ENCODE data around the gene KCNJ15.
A peak's percentile ranks its signal among the peaks of the same experiment; 100 is the strongest.
"Not testable (repeated sequence)": the region's sequence is repeated elsewhere in the genome, so short reads cannot be mapped to it uniquely, and the experiment has no call there.

KCNJ15 gene

DNA sequence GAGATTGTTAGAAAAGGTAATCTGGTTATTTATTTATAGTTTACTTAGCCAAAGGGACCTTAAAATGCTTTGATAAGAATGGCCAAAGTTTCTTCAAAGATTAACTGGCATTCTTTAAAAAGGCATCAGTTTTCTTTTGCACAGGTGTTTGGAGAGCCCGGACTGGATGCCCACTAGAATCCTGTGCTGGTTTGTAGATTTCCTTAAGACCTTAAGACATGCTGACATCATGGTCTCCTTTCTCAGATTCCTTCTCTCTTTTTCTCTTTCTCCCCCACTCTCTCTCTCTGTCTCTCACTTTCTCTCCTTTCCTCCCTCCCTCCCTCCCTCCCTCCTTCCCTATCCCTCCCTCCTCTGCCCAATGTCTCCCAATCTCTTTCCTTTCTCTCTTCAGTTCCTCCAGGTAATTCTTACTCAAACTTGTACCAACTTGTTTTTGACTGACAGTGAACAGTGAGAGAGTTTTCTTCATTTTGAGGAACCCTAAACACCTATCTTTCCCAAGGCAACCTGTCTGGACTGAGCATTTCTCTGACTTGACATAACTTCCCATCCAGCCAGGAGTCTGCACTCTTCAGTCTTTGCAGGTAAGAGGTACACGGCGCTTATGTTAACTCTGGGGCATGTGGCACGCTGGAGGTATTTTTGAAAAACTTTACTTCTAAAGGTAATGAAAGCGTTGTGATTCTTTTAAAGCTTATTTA is at the start of gene KCNJ15:
Gene KCNJ15, plus strand, starts transcription at position 393 of the 704 bp plus-strand sequence. CDS start 42,271 bp downstream, outside the sequence.
- DNase-seq = no peak

DNA sequence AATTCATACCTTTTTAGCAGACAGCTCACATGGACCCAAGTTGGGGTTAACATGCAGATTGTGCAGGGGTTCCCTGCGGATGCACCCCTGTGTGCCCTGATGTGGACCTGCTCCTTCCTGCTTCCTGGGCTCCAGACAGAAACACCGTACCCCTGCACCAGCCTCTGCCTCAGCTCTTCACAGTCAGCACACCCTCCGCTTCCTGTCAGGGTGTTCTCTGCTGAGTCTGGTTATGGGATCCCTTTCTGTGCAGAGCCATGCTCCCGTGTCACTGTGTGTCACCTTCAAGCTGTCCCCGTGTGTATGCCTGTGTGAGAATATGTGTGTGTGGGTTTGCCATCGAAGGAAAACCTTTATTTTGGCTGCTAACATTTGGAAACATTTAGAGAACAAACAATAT is 48.7 kb upstream of the KCNJ15 start:
- DNase-seq = no peak

DNA sequence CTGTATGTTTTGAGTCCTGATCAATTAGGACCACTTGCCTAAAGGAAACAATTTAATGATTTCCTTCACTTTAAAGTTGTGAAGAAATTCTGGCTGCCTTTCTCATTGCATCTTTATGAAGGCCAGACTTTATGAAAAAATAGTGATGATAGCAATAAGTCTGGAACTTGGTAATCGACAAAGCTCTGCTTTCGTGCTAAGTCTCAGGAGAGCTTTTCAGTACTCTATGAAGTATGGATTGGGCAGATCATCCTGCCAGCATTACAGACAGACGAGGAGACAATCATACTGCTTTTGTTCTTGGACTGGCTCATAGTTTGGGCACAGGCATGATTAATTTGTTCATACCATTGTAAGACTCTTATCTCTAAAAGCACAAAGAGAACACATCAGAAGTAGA is 45.5 kb upstream of the KCNJ15 start:
- DNase-seq = no peak

DNA sequence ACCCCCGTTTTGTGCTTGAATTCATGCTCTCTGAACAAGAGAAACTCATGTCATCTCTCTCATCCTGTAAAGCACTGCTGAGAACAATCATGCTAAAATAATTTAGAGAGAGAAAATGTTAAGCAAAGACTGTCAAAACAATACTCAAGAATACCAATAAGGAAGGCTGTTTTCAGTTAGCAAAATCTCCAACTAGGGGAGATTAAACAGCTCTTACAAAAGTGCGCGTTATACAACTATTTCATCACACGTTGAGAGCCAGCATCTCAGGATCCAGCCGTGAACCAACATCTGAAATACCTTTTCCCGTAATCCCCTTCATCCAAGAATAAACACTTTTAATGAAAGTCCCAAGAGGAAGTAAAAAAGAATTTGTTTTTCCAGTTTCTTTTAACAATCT is 44.1 kb upstream of the KCNJ15 start:
- no peak for DNase-seq

DNA sequence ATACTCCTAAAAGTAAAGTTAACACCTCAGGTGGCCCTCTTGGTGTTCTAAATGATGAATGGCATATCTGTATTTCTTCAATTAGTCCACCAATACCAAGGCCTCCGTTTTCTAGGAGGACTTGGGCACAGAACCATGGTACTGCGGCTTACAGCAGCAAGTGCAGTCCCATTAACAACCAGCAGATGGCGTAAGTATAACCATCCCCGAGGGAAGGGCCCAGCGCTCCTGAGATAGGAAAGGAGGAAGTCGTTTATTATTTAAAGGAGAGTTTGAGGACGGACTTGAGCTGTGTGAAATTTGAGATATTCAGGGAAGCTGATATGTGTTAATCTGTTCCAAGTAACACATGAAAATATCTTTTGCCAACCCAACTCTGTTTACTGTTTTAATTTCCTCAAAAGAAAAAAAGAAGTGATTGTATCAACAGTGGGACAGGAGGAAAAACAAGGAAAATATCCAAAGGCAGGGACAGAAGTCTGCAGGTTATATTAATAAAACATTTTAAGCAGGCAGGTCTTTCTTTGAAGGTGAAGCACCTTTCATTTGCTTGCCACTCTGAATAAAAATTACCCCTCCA is 37.7 kb upstream of the KCNJ15 start:
- DNase-seq = peak; percentile 32

DNA sequence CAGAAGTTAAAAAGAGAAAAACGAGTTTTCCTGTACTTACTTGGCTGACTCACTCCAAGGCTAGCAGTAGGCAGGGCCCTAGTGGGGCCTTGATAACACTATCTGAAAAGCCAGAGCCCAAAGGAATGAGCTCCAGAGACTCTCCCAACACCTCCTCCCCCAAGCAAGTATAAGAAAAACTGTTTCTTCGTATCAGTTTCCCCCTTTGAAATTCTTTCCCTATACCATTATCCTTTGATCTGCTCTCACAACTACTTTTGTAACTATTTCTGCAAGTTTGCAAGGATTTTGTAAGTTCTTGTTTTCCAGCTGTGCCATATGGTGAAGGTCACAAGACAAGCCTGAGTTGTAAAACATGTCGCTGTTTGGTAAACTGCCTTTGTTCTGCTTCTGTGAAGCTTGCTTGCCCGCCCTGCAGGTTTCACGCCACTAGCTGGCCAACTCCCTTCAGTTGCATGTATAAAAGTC is 36.5 kb upstream of the KCNJ15 start:
- DNase-seq = no peak

DNA sequence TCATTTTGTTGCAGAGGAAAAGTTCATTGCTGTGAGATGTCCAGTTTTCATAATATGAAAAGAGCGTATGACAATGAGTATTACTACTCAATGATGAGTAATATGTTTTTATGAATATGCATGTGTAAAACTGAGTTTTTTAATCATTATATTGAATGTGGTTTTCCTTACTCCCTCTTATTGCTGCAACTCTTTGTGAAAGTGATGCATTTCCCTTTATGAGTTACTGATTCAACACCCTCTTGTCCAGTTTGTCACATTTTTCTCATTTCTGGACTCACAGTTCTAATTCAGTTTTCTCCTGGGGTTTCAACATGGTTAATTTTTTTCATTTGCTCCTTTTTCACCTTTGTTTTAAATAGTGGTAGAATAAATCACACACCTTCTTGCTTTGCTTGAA is 35.2 kb upstream of the KCNJ15 start:
- no peak for DNase-seq

DNA sequence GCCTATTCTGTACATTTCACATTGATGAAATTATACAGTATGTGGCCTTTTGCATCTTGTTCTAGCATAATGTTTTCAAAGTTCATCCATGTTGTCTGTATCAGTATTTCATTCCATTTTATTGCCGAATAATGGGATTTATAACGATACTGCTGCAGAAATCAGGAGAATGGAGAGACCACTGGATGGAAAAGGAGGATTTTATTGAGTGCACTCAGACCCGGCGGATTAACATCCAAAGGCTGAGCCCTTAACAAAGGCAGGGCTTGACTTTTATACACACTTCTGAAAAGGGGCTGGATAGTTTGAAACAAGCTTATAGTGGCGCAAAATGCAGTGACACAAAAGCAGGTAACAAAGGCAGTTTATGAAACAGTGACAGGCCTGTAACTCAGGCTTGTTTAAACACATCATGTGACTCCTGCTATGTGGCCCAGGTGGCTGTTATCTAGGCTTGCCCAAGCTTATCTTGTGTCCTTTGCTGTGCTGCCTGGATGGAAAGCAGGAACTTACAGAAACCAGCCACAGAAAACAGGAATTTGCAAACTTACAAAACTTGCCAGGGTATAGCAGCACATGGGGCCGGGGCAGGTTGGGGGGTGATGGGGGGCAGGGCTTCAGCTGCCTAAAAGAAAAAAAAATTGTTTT is 32.8 kb upstream of the KCNJ15 start:
- DNase-seq = no peak

DNA sequence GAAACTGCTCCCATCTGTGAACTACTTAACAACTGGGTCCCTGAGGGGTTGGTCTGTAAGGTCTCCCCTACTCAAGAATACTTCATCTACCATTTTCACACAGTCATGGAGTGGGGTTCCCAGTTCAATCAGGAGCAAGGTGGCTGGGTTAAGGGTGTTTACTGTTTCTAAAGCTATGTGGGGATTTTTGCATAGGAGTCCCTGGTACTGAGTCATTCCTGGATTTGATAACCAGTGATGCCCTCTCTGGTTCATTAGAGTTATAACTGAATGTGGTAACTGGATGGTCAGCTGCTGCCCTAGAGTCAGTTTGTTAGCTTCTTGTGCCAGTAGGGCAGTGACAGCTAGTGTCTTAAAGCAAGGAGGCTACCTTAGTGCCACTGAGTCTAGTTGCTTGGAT is 29.4 kb upstream of the KCNJ15 start:
- DNase-seq = no peak

DNA sequence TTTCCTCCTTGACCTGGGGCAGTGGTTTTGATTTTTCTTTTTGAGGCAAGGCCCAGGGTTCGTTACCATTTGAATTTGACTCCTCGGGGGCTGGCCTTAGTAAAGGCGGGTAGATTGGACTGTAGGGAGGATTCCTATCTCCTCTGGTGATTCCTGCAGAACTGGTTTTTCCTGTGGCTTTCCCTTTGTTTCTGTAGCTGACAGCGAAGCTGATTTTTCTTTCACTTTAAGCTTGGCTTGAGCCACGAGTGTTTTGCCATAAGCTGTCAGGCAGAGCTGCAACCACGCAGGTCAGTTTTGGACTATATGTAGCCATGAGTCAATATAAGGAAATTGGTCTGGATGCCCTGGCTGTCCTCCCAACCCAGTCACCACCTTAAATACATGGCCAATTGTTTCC is 28.7 kb upstream of the KCNJ15 start:
- no peak for DNase-seq

DNA sequence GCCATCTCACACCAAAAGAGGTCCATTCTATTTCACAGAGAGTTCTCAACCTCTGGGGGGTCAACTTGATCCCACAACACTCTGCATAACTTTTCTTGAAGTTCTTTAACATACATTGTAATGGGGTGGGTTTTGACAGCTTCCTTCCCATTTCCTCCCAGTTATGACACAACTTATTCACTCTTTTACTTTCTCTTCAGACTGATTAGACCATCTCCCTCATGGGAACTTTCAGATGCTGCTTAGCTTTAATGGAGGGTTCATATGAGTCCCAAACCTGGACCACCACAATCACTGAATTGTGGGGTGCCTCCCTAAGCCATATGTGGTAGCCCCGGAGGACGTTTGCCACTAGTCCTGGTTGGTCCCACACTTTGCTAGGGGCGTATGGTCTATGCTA is 28.3 kb upstream of the KCNJ15 start:
- DNase-seq = no peak

DNA sequence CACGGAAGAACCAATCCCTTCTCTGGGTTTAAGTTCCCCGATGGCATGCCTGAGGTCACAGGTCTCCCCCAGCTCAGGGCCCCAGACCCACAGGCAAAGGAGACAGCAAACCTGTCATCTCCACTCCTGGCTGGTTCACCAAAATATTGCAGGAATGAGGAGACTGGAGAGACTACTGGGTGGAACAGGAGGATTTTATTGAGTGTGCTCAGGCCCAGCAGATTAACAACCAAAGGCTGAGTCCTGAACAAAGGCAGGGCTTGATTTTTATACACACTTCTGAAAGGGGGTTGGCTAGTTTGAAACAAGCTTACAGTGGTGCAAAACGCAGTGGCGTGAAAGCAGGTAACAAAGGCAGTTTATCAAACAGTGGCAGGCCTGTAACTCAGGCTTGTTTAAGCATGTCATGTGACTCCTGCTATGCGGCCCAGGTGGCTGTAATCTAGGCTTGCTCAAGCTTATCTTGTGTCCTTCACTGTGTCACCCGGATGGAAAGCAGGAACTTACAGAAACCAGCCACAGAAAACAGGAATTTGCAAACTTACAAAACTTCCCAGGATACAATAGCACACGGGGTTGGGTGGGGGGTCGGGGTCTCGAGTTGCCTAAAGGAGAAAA is 27.4 kb upstream of the KCNJ15 start:
- no peak for DNase-seq

DNA sequence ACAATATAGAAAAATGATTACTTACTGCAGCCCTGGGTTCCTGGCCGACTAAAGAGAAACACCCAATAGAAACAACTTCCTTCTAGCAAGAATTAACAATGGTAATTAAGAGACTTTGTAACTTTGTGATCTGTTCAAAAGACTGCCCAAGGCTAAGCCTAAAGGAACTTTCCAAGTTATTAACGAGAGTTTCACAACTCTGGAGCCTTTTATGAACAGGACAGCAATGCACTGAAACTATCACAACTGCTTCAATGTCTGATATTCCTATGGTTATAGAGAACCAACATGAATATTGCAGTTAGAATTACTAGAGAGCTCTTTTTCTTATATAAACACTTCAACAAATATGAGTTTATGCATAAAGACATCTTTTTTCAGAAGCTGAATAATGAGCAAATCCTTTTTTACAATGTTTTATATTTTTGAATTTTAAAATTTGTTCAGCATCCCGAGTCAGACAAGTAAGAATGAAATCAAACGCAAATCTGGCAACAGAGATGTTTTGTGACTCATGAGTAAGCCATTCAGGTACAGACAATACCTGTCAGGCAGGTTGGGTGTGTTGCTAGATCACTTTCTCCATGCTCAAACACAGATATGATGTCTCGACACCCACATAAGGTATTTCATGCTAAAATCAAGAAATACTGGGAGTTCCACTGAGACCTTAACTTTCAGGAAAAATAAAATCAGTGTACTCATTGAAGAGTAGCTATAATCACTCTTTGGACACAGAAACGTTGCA is 22.2 kb upstream of the KCNJ15 start:
- no peak for DNase-seq

DNA sequence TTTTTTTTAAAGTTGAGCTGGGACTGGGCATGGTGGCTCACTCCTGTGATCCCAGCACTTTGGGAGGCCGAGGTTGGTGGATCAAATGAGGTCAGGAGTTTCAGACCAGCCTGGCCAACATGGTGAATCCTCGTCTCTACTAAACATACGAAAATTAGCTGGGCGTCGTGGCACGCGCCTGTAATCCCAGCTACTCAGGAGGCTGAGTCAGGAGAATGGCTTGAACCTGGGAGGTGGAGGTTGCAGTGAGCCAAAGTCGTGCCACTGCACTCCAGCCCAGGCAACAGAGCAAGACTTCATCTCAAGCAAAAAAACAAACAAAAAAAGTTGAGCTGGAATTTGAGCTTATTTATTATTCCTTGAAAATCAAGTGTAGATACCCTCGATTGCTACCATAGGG is 21.5 kb upstream of the KCNJ15 start:
- not testable (repeated sequence) for DNase-seq

DNA sequence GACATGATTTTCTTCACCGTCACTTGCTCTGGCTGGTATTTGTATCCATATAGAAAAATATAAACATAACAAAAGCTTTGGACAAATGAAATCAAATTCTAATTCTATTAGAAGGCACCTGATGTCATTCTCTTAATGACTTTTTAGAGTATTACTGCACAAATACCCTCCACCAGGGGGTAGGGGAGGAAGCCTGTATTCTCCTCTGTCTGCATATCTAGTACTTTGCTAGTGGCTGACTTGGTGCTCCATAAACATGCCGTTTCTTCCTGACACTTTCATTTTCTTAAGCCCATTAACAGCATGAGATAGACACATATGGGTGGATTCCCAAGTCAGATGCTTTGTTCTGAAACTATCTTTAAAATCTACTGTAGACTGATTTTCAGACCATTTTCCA is 20.6 kb upstream of the KCNJ15 start:
- no peak for DNase-seq

DNA sequence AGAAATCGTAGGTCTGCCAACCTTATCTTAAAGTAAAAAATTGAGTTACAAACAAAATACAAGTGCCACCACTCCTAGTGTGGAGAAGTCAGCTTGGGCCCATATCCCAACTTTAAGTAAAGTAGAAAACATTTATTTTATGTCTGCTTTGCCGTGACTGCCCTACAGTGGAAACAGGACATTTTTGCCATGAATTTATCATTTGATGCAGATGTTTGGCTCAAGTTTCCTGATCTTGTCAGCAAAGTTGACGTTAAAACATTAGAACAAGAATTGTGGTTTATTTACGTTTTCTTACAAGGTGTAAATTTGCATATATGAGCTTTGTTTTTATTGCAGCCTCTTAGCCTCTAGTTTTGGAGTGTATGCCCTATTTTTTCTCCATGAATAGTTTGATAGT is 17.1 kb upstream of the KCNJ15 start:
- DNase-seq = no peak

DNA sequence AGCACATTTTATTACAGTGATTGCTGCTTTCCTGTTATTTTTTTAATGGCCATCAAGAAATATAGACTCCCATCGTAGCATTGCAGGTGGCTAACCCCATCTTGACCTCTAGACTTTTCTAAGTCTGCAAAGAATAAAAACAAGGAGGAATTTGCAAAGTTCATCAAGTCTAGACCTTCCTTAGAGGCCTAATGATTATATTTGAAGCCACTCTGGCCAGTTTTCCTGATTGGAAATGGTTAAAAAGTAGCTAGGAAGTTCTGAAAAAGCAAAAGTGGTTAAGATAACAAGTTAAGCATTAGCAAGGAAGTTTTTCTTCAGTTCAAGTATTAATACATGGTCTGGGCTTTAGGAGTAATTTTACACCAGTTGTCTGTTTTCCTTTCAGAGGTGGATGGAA is 16.7 kb upstream of the KCNJ15 start:
- DNase-seq = no peak

DNA sequence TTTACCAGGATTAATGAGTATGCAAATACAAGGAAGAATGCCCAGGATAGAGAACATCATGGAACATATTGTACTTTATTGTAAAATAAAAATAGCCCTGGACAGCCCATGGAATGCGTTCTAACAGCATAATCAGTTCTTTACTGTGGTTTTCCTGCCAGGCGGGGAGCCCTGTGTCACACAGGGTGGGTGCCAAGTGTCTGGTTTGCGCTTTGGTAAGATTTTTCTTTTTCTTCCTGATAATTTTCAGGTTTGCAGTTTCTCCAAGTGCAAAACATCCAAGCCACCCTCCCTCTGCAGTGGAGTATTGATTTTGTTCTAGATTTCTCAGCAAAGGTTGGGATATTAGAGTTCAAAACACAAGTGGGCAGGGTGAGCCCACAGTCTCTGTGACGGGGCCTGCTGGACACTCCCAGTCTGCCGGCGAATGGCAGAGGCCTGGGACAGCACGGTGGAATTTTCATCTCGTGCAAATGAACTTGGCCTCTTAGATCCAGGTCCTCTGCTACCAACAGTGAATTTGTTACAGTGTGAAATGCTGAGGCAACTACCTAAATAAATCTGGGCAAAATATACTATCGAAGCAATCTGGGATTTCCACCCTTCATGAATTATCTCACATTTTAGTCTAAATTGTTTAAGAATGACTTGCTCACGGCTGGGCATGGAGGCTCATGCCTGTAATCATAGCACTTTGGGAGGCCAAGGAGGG is 15.6 kb upstream of the KCNJ15 start:
- DNase-seq = no peak

DNA sequence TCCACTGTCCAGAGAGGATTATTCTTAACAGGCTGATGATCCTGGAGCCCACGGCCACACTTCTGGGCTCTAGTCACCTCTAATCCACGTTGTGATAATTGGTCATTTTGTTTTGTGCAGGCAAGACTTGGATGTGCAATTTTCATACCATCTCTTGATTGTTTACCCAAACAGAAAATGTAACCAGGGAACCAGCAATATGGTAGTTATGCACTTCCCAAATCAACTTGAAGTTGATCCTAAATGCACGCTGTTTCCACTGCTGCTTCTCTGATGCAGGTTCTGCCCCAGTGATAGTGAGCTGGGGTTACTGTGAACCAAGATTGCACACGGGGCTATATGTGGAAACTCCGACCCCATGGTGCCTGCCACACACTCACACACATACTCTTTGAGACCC is 14.7 kb upstream of the KCNJ15 start:
- no peak for DNase-seq

DNA sequence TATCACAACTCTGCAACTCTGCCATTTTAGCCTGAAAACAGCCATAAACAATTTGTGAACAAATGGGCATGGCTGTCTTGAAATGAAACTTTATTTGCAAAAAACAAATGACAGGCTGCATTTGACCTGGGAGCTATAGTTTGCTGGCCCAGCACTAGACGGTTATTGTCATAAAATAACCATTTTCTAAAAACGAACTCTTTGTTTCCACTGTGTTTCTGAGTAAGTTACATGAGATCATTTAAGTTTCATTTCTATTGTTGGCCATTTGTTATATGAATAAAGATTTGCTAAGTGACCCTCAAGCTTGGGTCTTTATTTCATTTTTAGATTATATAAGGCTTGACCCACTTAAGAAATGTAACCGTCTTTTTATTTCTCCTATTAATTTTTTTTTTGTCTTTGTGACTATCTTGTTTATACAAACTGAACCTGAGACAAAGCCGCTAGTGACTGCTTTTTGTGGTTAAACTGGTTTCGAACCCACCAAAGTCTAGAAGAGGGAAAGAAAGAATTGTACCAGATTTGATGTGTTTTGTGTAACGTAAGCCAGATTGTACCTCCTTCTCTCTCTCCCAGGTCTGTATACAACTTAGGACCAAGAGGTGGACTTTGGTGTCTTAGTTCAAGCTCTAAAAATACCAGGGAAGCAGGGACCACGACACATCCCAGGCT is 12.9 kb upstream of the KCNJ15 start:
- DNase-seq = no peak

DNA sequence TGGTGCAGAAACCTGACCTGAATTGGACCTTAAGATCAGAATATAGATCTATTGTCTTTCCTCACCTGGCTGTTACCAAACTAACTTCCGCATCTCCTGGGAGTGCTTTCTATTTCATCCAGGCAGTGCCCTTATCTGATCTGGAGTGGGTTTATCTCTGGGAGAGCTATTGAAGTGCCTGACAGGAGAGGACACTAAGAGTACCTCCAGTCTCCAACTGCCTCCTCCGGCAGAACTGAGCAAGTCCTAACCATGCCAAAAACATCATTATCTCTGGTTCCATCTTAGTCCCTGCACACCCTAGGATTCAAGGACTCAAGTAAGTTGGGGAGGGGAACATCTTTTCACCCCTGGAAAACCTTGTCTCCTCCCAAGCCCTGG is 12.4 kb upstream of the KCNJ15 start:
- DNase-seq = no peak

Data from NCI-H446 treated with DMSO at 0.1 percent for 48 hours (cell line).